NCI-H82 treated with DMSO at 0.1 percent for 48 hours (cell line): Measurements from ENCODE around the gene B3GALT6.

Source experiments
- DNase-seq: peaks from one replicate; lab custom pipeline; 2025; ENCODE audit not compliant: unreplicated experiment; lab: John Stamatoyannopoulos, UW

B3GALT6 gene

DNA sequence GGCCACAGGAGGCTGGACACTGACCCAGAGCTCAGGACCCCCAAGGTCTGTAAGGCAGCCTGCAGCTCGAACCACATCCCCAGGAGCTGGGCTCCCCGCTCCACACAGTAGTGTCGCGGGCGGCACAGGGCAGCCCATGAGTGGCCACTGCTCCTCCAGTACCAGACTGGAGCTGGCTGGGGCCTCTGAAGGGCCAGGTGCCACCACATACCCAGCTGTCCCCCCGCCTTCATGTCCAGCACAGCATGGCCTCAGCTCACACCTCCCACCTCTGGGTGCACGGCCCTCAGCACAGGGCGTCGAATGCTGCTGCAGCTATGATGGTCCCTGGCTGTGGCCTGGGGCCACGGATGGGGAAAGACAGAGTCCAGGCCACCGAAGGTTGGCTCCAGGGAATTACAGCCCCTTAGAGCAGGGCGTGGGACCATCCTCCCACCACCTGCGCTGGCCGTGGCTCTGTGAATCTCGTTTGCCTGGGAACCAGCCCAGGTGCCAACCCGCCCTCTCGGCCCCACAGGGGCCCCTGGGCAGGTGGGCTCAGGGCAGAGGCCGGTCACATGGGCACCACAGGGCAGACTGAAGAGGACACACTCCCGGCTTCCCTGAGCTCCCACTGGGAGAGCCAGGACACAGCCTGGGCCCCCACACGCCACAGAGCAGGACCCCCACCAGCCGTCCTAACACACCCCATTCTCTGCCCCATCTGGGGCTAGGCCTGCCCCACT lies 16.0 kb upstream of the B3GALT6 start:
- no peak for DNase-seq

DNA sequence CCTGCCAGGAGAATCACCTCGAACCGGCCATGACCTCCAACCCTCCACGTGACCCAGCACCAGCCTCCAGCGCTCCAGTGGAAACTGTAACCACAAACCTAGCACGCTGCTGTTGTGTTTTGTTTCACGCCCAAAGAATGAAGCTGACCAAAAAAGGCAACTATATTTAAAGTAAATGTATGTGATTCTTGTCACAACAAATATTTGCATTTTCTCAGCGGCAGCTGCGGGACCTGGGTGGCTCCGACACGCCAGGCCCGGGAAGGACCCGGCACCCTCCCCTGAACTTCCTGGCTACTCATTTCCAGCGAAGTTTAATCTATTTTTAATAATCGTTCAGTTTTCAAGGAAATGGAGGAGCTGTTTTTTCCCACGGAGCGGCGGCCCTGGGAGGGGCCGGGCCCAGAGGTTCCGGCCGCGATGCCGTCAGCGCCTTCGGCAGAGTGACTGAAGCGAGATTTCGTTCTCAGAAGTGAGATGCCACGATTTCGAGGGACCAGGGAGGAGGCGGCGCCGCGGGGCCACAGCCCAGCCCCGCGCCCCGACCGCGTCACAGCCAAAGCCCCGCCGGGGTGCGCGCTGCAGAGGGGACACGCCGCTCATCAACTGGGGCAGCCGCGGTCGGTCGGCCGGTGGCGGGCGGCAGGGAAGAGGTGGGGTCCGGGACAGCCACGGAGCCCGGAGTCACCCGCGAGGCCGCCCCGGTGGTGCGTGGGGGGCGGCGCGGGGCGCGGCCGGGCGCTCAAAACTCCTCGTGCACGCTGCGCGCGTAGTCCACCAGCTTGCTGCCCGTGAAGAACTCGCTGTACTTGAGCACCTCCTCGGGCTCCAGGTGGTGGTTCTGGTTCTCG lies 15.0 kb upstream of the B3GALT6 start:
- no peak for DNase-seq

DNA sequence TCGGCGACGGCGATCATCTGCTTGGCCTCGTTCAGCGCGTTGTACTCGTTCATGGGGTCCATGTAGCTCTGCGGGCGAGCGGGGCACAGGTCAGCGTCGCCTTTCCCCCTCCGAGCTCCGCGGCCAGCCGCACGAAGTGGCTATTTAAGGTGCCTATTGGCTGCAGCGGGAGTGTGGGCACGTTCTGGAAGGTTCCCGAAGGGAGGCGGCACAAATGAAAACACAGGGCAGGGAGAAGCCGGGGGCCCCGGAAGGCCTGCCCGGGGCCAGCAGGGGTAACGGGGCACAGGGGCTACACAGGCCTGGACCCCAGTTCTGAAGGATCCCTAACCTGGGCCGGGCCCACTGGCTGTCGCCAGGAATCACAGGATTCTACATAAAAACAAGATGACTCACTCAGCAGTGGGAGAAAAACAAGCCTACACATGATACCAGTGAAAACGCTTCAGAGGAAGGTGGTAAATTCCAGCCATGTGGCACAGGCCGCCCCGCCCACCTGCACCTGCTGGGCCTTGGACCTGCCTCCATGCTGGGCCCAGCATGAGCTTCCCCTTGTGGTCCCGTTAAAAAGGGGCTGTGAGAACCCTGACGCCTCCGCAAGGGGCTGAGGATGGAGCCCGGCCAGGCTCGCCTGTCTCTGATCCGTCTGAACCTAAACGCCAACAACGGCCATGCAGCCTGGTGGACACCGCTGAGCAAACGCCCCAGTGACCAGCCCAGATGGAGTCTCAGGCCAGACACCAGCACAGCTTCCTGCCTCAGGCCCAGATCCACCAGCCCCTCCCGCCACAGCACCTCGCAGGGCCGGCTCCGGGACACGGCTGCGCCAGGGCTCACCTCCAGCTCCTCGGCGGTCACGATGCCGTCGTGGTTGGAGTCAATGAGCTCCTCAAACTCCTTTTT lies 14.2 kb upstream of the B3GALT6 start:
- DNase-seq: no peak

DNA sequence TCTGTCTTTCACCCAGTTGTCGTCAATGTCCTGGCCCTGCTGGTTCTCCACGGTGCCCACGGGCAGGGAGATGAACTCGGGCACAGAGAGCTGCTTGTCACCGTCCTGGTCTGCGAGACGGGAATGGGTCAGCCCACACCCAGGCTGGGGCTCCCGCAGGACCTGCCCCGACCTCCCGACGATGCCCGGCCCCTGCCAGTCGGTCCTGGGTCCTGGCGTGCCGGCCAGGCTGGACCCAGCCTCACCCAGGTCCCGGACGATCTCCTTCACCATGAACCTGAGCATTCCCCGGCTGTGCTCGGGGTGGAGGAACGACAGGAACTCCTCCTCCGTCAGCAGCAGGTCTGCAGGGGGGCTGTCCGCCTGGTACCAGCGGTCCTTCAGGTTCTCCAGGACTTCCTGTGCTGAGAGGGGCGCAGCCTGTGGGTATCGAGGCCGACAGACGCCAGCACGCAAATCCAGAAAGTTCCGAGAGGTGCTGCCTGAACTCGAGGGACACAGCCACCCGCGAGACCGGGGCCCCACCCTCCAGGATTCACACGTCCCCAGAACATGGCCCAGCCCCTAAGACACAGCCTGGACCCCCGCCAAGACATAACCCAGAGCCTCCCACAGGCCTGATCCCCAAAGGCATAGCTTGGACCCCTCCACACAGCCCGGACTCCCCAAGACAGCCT lies 13.4 kb upstream of the B3GALT6 start:
- no peak for DNase-seq

DNA sequence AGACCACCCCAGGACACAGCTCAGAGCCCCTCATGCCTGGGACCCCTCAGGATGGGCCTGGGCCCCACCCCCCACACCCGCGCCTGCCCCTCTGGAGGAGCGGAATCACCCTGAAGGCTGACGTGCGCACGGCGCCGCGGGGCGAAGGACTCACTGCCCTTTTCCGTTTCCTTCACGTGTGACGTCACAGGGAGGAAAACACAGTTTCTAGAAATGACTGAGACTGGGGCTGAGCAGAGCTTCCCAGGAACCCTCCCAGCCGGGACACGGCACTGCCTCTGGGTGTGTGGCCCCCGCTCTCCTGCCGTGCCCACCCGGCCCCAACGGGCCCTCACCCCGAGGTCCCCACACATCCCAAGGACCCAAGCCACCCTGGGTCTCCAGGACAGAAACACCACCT lies 12.7 kb upstream of the B3GALT6 start:
- no peak for DNase-seq

DNA sequence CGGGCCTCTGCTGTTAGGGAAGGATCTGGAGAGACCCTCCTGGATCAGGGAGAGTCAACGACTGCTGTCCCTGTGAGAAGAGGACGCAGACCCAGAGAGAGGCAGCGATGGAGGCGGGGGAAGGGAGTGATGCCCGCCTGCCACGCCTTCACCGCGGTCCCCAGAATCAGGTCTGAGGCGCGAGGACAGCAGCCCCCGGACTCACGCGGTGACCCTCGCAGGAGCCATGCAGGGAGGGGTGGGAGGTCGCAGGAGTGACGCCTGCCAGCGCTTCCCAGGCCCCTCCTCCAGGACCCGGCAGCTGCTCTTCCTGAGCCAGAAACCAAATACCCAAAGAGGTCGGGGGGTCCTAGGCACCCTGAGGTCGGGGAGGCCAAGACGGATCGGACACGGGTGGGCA lies 11.8 kb upstream of the B3GALT6 start:
- DNase-seq: no peak

DNA sequence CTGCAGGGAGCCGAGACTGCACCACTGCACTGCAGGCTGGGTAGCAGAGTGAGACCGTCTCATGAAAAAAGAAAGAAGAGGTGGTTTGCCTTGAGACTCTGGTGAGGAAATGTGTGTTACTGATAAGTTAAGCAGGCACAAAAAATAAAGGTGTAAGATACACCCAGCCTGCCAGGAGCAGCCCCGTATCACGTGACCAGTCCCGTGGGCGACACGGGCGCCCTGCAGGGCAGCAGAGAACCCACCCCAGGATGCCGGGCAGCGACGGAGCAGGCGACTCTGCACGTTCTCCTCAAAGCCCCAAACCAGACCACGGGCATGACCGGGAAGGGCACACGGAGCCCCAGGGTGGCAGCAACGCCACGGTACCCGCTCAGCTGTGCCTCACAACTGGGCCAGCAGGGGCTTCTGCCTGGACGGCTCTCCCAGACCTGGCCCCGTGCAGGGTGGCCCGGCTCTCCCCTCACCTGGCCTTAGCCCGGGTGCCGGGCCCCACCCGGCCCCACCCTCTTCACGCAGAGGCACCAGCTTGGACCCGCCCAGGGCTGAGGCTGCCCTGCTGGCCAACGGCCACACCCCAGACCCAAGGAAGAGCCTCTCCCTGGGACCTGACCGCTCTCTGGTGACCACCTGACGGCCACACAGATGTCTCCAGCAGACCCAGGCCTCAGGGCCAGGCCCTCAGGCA lies 10.0 kb upstream of the B3GALT6 start:
- no peak for DNase-seq

DNA sequence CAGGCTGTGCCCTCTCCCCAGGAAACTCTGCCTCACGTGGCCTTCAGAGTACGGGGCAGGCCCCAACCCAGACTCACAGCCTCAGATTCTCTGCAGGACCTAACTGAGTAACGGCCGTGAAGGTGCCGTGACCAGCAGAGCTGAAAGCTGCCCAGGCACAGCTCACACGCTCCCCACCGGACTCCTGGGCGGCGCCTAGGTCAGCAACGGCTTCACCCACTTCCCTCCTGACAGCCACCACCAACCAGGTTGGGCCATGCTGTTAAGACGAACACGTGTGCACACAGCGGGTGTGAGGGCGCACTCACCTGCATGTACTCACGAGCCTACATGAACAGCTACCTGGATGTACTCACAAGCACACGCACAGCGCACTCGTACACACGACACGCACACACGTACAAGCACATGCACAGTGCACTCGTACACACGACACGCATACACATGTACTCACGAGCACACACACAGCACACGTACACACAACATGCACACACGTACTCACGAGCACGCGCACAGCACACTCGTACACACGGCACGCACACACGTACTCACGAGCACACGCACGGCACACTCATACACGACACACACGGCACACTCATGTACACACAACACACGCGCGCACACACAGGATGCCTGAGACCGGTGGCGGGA lies 9.3 kb upstream of the B3GALT6 start:
- DNase-seq: no peak

DNA sequence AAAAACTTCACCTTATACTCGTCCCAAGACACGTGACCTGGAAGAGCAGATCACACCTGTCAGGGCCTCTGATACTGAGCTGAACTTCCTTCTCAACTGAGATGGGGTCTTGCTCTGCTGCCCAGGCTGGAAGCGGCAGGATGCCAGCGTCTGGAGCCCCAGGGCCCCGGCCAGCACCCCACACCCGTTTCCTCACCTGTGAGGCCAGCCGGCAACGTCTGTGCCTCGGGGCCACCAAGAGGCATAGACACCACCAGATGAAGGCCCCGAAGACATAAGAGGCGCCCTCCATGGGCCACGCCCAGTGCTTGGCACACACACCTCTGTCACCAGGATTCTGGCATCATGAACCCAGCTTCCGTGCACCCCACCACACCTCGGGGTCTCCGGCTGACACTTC lies 8.7 kb upstream of the B3GALT6 start:
- no peak for DNase-seq

DNA sequence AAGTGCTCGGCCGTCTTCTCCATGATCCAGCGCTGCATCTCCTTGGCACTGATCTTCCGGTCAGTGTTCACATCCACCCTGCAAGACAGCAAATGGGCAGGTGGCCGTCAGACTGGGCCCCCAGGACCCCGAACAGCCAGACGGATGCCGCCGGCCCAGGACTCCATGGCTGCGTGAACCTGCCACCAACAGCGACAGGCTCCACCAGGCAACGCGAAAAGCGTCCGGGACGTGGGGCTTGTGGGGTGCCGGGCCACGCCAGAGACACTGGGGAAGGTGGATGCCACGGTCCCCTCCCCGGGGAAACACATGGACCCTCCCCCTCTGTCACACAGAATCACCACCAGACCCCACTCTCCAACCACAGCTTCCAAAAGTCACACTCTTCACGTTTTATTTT lies 8.1 kb upstream of the B3GALT6 start:
- DNase-seq: no peak

DNA sequence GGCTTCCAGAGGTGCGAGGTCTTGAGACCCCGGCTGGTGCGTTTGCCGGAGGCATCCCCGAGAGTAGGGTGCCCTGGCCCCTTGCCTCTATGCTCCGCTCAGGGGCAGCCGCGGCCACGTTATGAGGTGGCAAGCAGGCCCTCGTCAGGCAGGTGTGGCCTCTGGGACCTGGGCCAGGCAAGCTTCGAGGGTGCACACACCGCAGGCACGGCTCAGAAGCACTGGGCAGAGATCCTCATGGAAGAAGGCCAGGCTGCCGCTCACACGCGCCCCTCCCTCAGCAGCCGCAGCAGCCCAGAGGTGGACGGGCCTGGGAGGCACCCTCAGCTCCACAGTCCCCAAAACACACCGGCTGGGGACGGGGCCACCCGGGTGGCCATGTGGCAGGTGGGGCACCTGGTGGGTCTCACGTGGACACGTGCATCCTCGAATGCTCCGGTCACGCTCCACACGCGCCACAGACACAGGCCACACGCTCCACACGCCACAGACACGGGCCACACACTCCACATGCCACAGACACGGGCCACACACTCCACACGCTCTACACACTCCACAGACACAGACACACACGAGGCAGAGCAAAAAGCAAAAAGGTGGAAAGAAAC lies 6.7 kb upstream of the B3GALT6 start:
- DNase-seq: no peak

DNA sequence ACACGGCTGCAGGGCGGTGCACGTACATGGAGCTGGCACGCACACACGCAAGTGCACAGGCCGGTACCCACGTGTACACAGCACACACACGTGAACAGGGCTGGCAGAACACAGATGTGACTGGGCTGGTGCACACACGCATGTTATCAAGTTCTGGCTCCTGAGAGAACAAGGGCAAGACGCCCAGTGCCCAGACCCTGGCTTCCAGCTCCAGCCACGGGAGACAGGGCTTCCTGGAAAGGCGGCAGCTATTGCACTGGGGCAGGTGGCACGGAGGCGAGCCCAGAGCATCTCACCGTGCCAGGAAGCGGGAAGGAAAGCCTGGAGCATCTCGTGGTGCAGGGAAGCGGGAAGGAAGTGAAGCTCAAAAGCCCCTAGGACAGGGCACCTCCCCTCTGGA lies 6.1 kb upstream of the B3GALT6 start:
- DNase-seq: no peak

DNA sequence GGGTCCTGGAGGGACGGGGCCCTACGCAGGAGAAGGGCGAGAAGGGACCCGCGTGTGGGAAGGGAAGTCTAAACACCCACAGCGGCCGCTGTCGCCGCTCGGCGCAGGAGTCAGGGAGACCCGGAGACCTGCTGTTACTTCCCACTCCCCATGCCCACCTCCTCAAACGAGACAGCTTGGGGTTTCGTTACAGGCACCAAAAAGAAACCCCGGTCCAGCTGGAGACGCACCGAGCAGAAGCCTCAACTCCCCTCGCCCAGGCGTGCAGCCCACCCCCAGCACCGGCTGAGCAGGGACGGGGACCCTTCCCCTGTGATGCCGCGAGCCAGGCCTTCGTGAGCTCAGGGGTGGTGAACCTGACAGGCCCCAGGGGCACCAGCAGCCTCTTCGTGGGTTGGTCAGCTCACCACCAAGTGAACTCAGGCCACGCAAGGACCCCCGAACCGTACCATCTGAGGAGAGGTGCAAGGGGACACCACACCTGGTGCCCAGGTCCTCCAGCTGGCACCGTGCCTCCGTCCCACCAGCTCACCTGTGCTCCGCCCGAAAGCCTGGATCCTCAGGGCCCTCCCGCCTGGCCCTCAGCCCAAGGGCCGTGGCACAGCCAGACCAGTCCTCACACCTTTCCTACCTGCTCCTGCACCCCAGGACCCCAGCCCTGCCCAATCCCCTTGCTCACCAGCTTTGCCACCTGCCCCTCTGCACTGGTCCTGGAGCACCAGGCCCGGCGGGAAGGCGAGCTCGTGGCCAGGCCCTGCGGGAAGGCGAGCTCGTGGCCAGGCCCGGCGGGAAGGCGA lies 5.3 kb upstream of the B3GALT6 start:
- DNase-seq: no peak

DNA sequence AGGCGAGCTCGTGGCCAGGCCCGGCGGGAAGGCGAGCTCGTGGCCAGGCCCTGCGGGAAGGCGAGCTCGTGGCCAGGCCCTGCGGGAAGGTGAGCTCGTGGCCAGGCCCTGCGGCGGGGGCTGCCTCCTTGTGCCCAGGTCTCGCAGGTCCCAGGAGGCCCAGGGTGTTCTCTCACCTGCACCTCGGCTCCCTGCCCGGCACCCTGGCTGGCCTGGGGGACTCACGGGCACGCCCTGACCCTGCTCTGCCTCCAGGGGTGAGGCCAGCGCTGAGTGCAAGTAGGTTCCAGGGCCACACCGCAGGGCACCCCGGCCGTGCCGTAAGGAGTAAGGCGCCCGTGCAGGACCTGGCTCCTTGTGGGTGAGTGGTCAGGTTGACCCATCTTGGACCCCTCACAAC lies 4.7 kb upstream of the B3GALT6 start:
- no peak for DNase-seq

DNA sequence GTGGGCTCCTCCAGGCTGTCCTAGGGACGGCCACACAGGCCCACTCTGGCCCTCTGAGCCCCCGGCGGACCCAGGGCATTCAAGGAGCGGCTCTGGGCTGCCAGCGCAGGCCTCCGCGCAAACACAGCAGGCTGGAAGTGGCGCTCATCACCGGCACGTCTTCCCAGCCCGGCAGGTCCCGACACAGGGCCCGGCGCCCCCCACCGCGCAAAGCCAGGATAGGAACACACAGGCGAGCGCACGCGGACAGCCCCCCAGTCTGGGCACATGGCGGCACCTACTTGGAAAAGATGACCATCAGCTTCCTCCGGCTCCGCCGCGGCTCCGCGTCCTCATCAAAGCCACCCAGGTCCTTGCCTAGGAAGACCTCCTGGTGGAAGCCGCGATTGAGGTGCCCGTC lies 3.9 kb upstream of the B3GALT6 start:
- DNase-seq: no peak

DNA sequence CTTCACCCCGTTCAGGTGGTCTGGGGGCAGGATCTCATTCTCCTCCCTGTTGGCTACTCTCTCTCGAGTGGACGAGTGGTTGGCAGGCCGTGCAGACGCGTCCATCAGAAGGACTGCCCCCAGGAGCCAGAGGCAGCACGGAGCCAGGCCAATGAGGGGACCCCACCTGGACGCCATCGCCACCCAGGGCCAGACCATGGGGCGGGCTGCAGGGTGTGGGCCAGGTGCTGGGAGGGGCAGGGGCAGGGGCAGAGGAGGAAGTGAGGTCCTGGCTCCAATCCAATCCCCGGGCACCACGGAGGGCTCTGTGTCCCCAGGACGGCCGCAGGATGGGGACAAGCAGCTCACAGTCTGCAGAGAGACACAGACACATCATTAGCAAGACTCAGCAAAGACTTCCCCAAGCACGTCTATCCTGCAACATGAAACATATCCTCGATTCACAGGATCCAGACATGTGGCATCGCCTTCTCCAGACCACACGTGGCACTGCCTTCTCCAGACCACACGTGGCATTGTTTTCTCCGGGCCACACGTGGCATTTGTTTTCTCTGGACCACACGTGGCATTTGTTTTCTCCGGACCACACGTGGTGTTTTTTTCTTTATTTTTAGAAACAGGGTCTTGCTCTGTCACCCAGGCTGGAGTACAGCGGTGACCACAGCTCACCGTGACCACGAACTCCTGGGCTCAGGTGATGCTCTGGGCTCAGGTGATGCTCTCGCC lies 3.3 kb upstream of the B3GALT6 start:
- DNase-seq: no peak

DNA sequence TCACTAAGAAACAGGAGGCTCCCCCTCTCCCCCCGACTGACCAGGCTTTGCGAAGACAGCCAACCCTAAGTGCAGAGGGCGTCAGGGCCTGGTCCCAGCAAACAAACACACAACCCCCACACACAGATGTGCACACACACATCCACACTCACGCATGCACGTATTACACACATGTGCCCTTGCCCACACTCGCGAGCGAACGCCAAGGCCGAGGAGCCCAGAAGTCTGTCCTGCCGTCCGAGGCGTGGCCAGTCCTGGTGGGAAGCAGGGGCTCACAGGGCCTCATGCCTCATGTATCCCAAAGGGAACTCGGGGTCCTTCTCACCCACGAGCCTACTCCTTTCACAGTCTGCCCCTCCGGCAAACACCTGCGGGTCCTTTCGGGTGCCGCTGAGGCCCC lies 2.3 kb upstream of the B3GALT6 start:
- DNase-seq: no peak
